OCI-LY3 (cell line): Measurements from ENCODE around the gene ASPHD1.

Source experiments
- EZH2phosphoT487 ChIP-seq: fragments of 200-600 bp; shearing (Covaris generic); IDR thresholded peaks from 2 replicates; pipeline ENCODE4 v1.6.1; 2018; ENCODE audit warnings: antibody characterized with exemption, mixed run types, low read depth
- TF ChIP-seq, protein P1 (sequence below): fragments of 200-600, 300-600 bp; sonication (generic); IDR thresholded peaks from 2 replicates; pipeline ENCODE4 v1.5.1; 2014; ENCODE audit warnings: antibody characterized with exemption, low read length, low read depth

GRCh38 chr16:29901607-29901945, 1.3 kb downstream of the ASPHD1 start:
- TF ChIP-seq, protein P1, sequence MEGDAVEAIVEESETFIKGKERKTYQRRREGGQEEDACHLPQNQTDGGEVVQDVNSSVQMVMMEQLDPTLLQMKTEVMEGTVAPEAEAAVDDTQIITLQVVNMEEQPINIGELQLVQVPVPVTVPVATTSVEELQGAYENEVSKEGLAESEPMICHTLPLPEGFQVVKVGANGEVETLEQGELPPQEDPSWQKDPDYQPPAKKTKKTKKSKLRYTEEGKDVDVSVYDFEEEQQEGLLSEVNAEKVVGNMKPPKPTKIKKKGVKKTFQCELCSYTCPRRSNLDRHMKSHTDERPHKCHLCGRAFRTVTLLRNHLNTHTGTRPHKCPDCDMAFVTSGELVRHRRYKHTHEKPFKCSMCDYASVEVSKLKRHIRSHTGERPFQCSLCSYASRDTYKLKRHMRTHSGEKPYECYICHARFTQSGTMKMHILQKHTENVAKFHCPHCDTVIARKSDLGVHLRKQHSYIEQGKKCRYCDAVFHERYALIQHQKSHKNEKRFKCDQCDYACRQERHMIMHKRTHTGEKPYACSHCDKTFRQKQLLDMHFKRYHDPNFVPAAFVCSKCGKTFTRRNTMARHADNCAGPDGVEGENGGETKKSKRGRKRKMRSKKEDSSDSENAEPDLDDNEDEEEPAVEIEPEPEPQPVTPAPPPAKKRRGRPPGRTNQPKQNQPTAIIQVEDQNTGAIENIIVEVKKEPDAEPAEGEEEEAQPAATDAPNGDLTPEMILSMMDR: no peak
- no peak for TF ChIP-seq EZH2phosphoT487
